Urinary bladder (tissue), 4 donors: ENCODE results near the gene PPFIBP1. TPM values are rescaled to one million over a fixed set of nuclear protein-coding genes. Genes with fewer than 3 reads are reported as not detected.

Experiments used
- DNase-seq: peaks from one replicate; pipeline ENCODE4 v3.0.0-alpha.2; 2015; ENCODE audit errors: extremely low spot score
- H3K27ac ChIP-seq: one replicate; pipeline ENCODE4 v1.5.1; 2013; ENCODE audit warnings: low read depth, mild to moderate bottlenecking, moderate library complexity
- H3K36me3 ChIP-seq: one replicate; pipeline ENCODE4 v1.6.1; 2013; ENCODE audit warnings: mild to moderate bottlenecking, moderate library complexity; ENCODE audit not compliant: insufficient read depth
- H3K4me1 ChIP-seq: one replicate; pipeline ENCODE4 v1.6.1; 2013; ENCODE audit warnings: mild to moderate bottlenecking, moderate library complexity; ENCODE audit not compliant: insufficient read depth
- H3K4me3 ChIP-seq: one replicate; pipeline ENCODE4 v1.5.1; 2013; ENCODE audit warnings: low read depth, low read length
- WGBS: extraction: QIAGEN DNeasy Blood & Tissue Kit; methylation state at CpG from one replicate; pipeline ENCODE4 v1.1.7; 2013; 5-methylcytosine and 5-hydroxymethylcytosine counted together
- polyA plus RNA-seq: library from polyadenylated mRNA; stranded (reverse); fragments of 200-250 nt; gene quantifications from one replicate; pipeline ENCODE4 v1.2.3, GENCODE V29; 2013
- total RNA-seq: library from RNA; depleted of rRNA; stranded (reverse); fragments of >200 nt; gene quantifications from one replicate; pipeline ENCODE4 v1.2.3, GENCODE V29; 2014
- donor health status: healthy with polysubstance abuse.
- donor health status: healthy.

The PPFIBP1 gene
- total and polyA plus RNA-seq, 2 donors, result 38.4 to 119 TPM

DNA sequence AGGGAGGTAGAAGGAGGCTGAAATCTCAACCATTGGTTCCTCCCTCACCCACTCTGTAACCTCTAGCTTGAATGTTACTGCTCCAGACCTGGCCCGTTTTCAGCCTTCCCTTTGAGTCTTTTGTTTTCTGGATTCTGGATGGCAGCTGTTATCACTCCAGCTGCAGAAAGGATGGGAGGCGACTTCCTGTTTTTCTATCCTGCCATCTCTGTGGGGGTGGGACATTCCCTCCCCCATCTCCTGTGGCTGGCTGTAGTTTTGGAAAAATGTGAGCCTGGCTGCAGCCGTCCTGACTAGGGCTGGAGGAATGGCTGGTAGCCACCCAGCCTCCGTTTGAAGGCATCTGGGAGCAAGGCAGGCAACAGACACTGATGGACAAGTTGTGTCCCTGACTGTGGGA lies 2.9 kb upstream of the PPFIBP1 start:
- DNase-seq, result no peak
- Histone ChIP-seq H3K27ac (no peak overlapping the region), H3K4me3 (no peak overlapping the region), H3K4me1 (no peaks in the 10 kb centered on the region), H3K36me3 (no peaks in the 10 kb centered on the region)
- 43% methylated on average over 4 of the region's 4 CpGs for whole genome bisulfite sequencing

DNA sequence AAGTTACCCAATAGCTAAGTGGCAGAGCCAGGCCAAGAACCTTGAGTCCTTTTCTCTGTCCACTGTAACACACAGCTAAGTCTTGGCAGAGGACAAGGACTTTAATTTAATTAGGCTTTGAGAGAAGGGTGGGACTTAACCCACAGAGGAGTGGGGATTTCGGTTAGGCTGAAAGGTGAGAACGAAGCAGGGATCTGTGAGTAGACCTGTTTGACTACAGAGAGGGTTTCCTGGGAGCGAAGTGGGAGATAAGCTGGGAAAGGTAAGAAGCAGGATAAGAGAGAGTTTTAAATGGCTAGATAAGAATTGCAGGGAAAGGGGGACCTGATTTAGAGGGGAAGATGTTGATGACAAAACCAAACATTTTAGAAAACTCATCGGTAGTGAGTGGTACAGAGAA lies 2.0 kb upstream of the PPFIBP1 start:
- H3K4me1 ChIP-seq, result no peaks in the 10 kb centered on the region
- H3K36me3 ChIP-seq, result no peaks in the 10 kb centered on the region
- no peak for DNase-seq
- no peak overlapping the region for H3K4me3 ChIP-seq
- 97% methylated on average over 4 of the region's 4 CpGs for WGBS
- H3K27ac ChIP-seq, result no peak overlapping the region

DNA sequence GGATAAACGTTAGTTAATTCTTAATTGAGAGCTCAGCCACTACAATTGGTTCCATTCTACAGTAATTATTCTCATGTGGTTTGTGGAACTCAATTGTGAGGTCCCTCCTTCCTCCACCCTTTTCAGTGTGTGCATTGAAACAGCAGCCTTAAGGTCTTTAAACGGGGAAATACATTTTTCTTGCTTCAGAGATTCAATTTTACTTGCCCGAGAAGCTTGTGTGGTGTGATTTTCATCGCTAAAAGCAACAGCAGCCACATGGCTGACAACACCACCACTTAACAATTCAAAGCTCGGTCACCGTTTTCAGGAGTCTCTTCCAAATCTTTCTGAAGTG lies 733 bp upstream of the PPFIBP1 start:
- no peak for DNase-seq
- WGBS, result under 1% methylated on average over 6 of the region's 6 CpGs

DNA sequence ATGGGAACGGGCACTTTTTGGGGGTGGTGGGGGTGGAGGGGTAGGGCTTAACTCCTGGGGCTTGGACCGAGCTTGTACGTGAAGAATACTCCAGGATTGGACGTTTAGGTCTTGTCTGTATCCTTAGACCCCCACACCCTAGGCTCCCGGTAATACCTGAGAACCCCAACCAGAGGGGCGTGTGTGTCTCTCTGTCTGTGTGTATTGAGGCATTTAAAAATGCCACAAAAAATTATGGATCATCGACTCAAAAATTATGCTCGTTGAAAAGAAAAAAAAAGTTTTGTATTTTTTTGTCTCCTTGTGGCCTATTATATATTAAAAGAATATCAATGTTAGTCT lies 459 bp downstream of the PPFIBP1 start:
- Histone ChIP-seq H3K4me3 (peak overlapping the region; percentile 48), H3K27ac (no peak overlapping the region), H3K36me3 (no peaks in the 10 kb centered on the region), H3K4me1 (no peaks in the 10 kb centered on the region)
- WGBS, result under 1% methylated on average over 8 of the region's 8 CpGs
- no peak for DNase-seq

More for the DNA sequence above, 733 bp upstream of the PPFIBP1 start:
- H3K4me3 ChIP-seq, result peak overlapping the region; percentile 48
- peak overlapping the region; percentile 67 for H3K27ac ChIP-seq
- H3K36me3 ChIP-seq, result no peaks in the 10 kb centered on the region
- H3K4me1 ChIP-seq, result no peaks in the 10 kb centered on the region

DNA sequence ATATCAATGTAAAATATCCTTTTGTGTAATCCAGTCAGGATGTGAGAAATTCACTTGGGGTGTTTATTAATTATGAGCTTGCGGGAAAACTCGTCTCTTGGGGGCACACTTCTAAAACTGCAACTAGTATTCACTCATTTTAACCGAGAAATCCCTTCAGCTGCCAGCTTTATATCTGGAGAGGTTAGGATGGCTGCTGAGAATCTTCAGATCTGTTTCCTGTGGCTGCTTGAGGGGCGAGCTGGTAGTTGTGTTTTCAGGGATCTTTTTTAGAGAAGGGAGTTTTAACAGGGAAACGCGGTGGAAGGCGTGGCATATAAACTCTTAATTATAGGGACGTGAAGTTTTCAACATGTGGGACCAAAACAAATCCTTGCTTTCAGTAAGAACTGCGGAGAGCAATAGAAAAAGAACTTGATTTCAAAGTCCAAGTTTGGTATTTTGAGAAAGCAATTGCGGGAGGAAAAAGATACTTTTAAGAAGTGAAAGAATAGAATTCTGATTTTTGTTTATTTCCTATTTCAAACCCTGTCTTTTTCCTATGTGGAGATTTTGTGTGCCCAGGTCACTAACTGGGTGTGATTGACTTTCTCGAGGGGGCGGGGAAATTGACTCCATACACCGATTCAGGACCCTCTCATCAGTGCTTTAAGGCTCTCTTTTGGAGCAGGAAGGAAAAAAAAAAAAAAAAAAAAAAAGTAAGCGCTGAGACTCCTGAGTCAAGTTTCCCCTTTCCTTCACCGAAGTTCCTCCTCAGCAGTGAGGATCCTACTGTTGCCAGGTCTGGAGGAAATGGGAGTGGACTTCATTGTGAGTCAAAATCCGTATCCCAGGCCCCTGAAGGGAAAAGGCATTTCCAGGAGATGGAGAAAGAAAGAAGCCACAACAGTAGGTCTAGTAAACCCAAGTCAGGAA lies 1.1 kb downstream of the PPFIBP1 start:
- Histone ChIP-seq H3K27ac (peak overlapping the region; percentile 46), H3K4me1 (no peaks in the 10 kb centered on the region), H3K4me3 (peak overlapping the region; percentile 48), H3K36me3 (no peaks in the 10 kb centered on the region)
- WGBS, result 2% methylated on average over 16 of the region's 16 CpGs
- no peak for DNase-seq

DNA sequence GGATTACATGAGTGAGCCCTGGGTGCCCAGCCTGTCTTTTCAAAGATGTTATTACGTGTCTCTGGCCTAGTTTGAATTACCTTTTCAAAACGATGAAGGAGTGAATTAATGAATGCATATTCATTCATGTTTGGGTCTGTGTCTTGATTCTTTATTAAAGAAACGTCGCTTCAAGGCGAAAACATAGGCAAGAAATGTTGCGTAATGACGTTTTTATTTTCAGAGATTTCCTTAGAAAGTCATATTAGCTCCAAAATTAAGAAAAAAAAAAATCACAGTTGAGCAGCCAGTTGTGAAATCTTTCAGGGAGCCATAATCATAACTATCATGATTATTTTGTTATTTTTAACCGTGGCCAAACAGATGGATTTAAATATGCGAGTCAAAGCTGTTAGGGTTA lies 3.5 kb downstream of the PPFIBP1 start:
- no peak overlapping the region for H3K27ac ChIP-seq
- peaks cover 1% of the 10 kb centered on the region for H3K4me1 ChIP-seq
- 83% methylated on average over 9 of the region's 9 CpGs for WGBS

DNA sequence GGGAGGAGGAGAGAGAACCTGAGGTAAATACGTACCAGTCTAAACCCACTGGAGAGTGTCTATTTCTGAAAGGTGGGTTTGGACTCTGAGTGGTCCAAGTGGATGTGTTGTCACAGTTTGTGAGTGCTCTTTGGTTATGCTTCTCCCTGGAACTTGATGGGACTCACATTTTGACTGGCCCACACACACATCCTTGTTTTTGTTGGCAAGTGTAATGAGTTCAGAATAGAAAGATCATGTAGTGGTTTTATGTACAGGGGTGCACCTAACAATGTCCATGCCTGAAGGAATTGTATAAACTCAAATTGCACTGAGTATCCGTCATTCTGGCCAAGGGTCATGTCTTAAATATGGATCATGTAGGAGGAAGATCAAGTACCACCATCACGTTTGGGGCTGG lies 4.8 kb downstream of the PPFIBP1 start:
- WGBS, result 91% methylated on average over 3 of the region's 3 CpGs
- H3K4me1 ChIP-seq, result peaks cover 1% of the 10 kb centered on the region
- no peak for DNase-seq
- H3K36me3 ChIP-seq, result no peaks in the 10 kb centered on the region
- H3K27ac ChIP-seq, result no peak overlapping the region
- no peak overlapping the region for H3K4me3 ChIP-seq

More for the DNA sequence above, 3.5 kb downstream of the PPFIBP1 start:
- DNase-seq, result no peak
- no peaks in the 10 kb centered on the region for H3K36me3 ChIP-seq
- no peak overlapping the region for H3K4me3 ChIP-seq

DNA sequence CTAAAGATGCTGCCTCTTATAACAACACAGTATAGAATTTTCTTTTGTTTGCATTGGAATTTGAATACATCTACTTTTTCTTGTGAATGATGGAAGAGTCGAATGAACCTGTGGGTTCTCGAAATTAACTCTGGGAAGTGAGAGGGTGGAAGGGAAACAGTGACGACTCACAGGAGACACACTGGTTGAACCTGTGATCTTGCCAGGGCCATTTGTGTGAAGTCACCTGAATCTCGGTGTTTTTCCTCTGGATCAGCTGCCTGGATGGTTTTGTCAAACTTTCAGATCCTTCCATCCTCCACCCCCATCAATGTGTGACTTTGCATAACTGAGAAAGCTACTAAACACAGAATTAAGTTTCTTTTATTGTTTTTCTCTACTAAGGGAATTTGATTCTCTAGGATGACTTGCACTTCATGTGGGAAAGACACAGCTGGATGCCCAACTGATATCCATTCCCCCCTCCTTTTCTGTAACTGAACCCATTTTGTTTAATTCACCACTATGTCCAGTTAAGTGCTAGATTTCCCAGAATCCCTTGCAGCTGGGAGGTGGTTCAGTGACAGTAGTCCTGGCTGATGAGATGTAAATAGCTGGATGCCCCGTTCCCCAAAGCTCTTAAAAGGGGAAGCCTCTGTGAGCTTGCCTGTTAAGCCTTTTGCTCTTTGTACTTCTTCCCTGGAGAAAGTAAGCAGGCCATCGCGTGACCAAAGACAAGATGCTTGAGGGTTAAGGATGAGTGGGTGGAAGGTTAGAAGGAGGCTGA lies 6.3 kb downstream of the PPFIBP1 start:
- DNase-seq, result no peak
- Histone ChIP-seq H3K36me3 (no peaks in the 10 kb centered on the region), H3K27ac (no peak overlapping the region), H3K4me1 (peaks cover 1% of the 10 kb centered on the region), H3K4me3 (no peak overlapping the region)
- WGBS, result 75% methylated on average over 7 of the region's 7 CpGs

DNA sequence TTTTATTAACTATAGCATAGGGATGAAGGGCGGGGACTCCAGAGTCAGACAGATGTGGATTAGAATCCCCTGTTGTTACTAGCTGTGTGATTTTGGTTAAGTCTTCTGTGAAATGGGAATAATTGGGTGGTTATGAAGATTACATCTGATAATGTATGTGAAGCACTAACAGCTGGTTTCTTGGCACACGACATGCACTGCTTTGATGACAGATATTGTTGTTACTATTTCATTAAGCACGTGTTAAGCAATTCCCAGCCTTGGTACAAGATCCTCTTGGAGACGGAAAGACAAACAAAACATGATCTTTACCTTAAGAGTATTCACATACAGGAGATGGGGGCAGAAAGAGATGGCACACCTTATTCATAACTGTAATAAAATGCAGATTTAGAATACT lies 7.9 kb downstream of the PPFIBP1 start:
- no peak for DNase-seq
- no peaks in the 10 kb centered on the region for H3K36me3 ChIP-seq
- WGBS, result 52% methylated on average over 4 of the region's 4 CpGs
- no peak overlapping the region for H3K27ac ChIP-seq
- H3K4me3 ChIP-seq, result no peak overlapping the region
- H3K4me1 ChIP-seq, result peaks cover 1% of the 10 kb centered on the region

DNA sequence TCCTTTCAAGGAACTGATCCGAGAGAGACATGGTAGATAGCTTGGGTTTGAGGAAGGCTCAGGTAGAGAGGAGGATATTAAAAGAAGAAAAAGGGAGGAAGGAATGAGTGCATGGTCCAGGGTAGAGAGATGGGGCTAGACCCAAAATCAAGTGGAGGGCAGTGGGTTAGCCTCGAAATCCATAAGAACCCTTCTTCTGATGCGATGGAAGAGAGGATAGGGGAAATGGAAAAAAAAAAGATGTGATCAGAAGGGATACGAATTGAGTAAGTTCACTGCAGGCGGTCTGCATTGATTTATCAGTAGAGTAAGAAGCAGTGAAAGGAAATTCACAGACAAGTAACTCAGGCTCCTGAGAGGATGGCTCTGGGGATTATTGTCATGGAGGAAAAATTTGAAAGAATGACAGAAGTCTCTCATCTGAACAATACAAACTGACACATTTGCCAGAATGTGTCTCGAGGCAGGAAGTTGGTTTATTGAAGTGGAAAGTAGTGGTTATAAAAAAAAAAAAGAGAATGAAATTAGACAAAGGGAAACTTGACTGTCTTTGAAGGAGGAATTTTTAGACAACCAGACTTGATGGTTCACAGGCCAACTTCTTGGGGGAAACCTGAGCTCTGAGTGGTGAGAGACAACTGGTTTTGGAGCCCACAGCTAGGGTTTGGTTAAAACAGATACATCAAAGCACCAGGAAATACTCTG lies 10.2 kb downstream of the PPFIBP1 start:
- H3K4me3 ChIP-seq, result no peak overlapping the region
- H3K4me1 ChIP-seq, result peaks cover 3% of the 10 kb centered on the region
- no peak for DNase-seq
- 90% methylated on average over 6 of the region's 6 CpGs for WGBS
- no peaks in the 10 kb centered on the region for H3K36me3 ChIP-seq
- no peak overlapping the region for H3K27ac ChIP-seq

DNA sequence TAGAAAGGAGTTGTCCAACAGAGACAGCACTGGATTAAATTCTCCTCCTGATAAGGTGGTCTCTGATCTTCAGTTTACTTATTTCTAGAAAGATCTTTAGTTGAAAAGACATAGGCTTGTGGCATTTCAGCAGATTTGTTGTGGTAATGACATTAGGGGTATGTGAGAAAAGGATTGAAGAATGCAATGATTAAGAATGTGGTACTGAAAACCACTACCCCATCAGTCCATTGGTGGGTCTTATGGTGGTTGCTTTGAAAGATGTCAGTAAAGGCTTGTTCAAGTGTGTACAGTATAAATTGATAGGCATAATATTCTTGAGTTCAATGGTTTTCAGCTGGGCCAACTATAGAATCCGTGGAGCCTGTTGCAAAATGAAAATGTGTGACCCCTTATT lies 10.8 kb downstream of the PPFIBP1 start:
- WGBS, result 95% methylated on average over 1 of the region's 1 CpG
- DNase-seq, result no peak
- no peak overlapping the region for H3K4me3 ChIP-seq
- H3K27ac ChIP-seq, result no peak overlapping the region
- peaks cover 3% of the 10 kb centered on the region for H3K4me1 ChIP-seq
- H3K36me3 ChIP-seq, result no peaks in the 10 kb centered on the region

DNA sequence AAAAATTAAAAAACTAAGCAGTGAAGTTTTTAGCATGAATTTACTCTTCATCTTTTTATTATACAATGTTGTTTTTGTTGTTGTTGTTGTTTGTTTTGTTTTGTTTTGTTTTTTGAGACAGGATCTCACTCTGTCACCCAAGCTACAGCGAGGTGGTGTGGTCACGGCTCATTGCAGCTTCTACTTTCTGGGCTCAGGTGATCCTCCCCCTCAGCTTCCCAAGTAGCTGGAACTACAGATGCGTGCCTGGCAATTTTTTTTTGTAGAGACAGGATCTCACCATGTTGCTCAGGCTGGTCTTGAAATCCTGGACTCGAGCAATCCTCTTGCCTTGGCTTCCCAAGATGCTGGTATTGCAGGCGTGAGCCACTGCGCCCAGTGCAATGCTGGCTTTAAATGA lies 11.3 kb downstream of the PPFIBP1 start:
- peaks cover 3% of the 10 kb centered on the region for H3K4me1 ChIP-seq
- DNase-seq, result no peak
- 98% methylated on average over 6 of the region's 6 CpGs for WGBS
- H3K4me3 ChIP-seq, result no peak overlapping the region
- no peak overlapping the region for H3K27ac ChIP-seq
- no peaks in the 10 kb centered on the region for H3K36me3 ChIP-seq

DNA sequence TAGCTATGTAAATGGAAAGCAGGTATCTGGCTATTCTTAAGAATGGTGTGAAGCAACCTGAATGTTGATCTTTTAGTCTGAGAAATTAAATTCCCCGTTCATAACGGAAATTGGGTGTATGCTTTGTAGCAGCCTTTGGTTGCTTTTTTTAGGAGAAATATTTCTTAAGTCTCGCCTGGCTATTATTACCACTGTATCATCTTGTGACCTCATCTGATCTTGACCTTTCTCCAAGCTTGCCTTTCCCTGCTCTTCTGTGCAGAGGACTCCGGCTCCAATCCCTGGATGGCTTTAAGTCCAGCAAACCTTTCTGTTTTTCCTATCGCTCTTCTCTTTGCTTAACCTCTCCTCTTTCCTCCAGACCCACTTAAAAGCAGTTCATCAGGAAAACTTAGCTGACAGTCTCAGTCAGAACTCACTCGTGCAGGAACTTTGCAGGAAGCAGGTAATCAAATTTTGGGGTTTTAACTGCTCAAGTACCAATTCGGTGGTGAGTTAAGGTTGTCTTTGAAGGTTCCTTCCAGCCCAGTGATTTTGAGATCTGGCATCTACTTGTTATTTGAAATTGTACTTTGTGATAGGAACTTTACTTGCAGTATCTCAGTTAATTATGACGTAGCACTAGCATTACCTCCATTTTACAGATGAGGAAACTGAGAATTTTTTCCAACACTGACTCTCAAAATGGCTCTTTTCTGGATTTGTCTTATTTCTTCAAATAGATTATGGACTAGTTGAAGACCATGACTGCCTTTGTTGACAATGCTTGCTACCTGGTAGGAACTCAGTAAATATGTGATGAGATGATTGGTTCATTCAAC lies 14.1 kb downstream of the PPFIBP1 start:
- no peaks in the 10 kb centered on the region for H3K36me3 ChIP-seq
- no peak overlapping the region for H3K4me3 ChIP-seq
- no peak overlapping the region for H3K27ac ChIP-seq
- DNase-seq, result no peak
- peaks cover 1% of the 10 kb centered on the region for H3K4me1 ChIP-seq
- WGBS, result 69% methylated on average over 8 of the region's 8 CpGs
